HG03039 (cell line): Measurements from ENCODE around the gene SACM1L.
"Not testable (repeated sequence)": the region's sequence is repeated elsewhere in the genome, so short reads cannot be mapped to it uniquely, and the experiment has no call there.

ENCODE experiments used
- ATAC-seq: cut with Tn5 transposase; IDR thresholded peaks from one replicate; pipeline ENCODE4 v1.9.1; 2021; ENCODE audit warnings: mild to moderate bottlenecking, moderate library complexity; ENCODE audit not compliant: unreplicated experiment

The SACM1L gene

DNA sequence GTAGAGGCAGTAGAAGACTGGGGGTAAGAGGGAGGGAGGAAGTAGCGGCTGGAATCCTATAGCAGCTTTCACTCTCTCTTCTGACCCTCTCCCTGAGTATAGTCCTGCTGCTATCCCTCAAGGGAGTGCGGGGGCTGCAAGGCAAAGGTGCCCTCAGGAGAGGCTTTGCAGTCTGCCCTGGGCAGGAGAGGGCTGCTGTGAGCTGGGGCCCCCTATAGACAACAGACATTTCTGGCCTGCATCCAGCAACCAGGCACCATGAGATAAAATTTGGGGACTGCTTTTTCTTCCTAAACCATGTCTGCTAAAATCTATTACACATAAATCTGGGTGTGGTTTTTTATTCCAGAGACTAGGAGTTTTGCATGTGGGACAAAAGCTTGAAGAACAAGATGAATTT, 48.0 kb downstream of the SACM1L start:
- ATAC-seq = no peak

DNA sequence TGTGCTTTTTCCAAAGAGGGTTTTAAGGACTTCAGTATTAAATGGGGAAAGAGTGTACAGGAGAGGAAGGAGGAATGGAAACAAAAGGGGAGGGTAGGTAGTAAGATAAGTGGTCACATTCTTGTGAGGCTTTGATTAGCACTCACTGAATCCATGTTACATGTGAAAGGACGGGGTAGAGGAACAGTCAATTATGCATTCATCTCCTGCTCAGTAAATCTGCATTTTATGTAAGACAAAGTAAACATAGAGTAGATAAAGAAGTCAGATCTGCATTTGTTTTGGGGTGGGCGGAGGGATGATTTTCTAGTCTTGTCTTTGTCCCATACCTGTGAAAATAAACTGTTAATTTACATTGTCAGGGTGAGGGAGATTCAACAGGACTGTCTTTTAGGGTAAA, 50.8 kb downstream of the SACM1L start:
- no peak for ATAC-seq

- ATAC-seq = no peak
Observed at GRCh38 chr3:45741247-45741646, 52.1 kb downstream of the SACM1L start.

GRCh38 chr3:45741742-45742460, 52.7 kb downstream of the SACM1L start:
- no peak for ATAC-seq

- ATAC-seq = no peak
Observed at GRCh38 chr3:45742461-45743089, 53.4 kb downstream of the SACM1L start.

GRCh38 chr3:45746165-45746776, 57.1 kb downstream of the SACM1L start:
- ATAC-seq = no peak

DNA sequence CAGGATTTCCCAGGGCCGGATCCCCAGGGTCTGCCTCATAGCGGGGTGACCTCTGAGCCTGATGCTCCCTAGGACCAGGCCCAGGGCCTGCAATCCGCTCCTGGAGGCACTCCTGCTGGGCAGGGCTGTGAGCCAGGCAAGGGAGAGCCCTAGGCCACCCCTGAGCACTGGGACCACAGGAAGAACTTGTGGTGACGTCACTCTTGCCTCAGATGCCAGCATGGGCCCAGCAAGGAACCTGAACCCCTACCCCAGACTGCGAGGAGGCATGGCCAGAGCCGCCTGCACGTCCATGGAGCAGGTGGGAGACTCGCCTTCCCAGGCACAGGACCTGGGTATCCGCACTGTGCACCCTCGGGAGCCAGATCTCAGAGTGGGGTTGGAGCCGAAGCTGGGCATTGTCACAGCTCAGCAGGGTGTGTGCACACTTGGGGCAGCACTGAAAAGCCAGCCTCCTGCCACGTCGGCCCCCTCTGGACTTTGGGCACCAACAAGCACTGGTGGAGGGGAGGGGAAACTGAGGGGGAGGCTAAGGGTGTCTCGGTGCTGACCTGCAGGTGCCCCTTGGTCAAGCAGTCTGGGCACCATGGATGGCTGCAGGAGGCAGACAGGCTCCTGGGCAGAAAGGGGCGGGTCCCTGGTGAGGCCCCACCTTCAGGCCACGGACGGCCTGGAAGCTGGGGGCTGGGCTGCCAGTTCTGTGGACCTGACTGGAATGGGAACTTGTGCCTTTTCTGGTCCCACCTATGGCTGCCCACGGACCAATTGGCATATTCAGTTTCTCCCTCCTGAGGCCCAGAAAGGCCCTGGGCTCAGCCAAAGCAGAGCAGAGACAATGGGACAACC, 57.8 kb downstream of the SACM1L start:
- no peak for ATAC-seq

DNA sequence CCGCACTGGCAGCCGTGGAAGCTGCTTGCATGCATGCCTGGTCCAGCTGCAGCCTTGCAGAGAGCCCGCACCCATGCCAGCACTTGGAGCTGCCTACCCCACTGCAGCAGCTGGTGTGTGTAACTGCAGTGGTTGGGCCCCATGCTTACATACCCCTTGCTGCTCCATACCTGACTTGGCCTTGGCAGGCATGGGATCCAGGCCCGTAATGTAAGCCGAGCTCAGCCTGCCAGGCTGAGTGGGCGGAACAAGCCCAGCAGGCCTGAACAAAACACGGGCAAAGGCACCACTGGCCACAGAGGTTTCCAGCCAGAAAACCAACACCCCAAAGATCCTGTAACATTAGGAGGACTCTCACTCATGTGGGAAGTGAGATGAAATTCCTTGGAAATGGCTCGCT, 58.9 kb downstream of the SACM1L start:
- ATAC-seq = no peak

DNA sequence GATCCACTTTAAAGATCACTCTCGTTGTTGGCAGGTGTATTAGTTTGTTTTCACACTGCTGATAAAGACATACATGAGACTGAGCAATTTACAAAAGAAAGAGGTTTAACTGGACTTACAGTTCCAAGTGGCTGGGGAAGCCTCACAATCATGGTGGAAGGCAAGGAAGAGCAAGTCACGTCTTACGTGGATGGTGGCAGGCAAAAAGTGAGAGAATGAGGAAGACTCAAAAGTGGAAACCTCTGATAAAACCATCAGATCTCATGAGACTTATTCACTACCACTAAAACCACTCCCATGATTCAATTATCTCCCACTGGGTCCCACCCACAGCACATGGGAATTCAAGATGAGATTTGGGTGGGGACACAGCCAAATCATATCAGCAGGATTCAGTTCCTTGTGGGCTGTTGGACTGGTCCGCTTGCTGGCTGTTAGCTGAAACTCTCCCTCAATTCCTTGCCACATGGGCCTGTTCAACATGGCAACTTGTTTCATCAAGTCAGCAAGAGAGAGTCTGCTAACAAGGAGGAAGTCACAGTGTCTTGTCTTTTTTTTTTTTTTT, 59.9 kb downstream of the SACM1L start:
- ATAC-seq = not testable (repeated sequence)

GRCh38 chr3:45749880-45750279, 60.7 kb downstream of the SACM1L start:
- ATAC-seq = no peak

GRCh38 chr3:45751537-45752242, 62.5 kb downstream of the SACM1L start:
- no peak for ATAC-seq

DNA sequence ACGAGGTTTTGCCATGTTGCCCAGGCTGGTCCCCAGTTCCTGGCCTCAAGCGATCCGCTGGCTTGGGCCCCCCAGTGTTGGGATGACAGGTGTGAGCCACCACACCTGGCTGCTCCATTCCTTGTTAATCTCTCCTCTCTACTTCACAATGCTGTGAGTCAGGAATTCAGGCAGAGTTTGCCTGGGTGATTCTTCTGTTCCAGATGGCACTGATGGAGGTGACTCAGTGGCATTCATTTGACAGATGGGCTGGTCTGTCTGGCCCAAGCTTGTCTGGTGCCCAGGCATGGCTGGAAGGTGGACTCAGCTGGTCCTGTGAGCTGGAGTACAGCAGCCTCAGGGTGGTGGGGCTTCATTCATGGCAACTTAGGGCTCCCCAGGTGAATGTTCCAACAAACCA, 63.9 kb downstream of the SACM1L start:
- ATAC-seq = no peak

DNA sequence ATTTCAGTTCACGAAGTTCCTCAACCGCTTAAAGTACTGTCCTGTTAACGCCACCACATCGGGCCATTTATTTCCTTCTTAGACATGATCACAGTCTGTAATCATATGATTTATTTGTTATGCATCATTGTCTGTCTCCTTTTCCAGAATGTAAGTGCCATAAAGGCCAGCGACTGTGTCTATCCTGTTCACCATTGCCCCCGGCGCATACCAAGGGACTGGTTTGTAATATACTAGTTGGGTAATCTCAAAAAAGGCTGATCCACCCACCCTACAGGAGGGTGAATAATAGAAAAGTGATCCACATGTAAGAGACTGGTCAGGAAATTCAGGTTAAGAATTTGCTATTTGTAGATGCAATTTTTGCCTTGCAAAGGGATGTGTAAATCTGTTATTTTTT, 65.3 kb downstream of the SACM1L start:
- ATAC-seq = no peak

DNA sequence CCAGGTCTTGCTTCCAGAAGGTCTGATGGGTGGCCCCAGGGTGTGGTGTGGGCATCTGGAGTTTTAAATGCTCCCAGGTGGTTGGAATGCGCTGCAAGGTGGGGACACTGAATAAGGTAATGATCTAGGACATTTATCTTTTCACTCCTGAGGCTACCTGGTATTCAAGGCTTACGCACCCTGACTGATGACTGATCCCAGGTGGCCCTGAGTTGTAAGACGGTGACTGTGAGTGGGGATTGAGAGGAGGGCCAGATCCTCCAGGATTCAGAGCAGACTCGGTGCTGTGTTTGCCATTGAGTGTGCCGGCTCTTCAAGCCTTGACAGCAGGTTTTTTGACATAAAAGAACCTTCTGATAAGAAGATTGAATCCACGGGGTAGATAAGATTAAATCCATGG, 66.9 kb downstream of the SACM1L start:
- ATAC-seq = no peak

GRCh38 chr3:45757141-45757540, 67.9 kb downstream of the SACM1L start:
- ATAC-seq = not testable (repeated sequence)

DNA sequence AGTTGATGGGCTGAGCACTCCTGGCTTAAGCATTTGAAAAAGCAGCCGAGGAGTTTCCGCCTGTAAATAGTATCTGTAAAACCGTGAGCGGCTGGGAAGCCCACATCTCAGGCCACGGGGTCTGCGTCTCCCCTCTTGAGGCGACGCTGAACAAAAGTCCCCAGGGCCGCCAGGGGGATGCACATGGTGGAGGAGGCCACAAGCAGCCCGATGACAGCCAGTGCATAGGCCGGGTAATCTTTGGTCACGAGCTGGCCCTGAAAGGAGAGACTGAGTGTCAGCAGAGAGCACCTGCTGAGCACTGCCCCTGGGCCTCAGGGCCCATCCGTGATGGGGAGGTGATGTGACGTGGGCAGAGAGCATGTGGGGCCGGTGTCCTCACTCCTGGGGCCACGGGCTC, 69.7 kb downstream of the SACM1L start:
- ATAC-seq = no peak

DNA sequence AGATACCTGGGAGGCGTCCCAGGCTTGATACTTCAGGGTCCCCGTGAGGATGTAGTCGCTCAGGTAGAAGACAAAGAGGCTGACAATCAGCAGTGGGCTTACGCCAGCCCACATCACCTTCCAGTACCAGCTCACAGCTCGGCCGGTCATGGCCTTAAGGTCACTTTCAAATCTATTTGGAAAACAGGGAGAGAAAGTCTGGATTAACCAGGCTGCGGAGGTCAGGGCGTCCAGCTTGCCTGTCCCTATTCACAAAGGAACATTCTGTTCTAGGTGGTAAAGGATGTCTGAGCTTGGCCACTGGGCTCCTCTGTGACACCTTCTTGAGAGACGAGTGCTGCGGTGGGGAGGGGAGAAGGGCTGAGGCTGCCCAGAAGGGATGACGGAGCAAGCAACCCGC, 70.7 kb downstream of the SACM1L start:
- ATAC-seq = no peak

GRCh38 chr3:45760878-45761711, 71.9 kb downstream of the SACM1L start:
- no peak for ATAC-seq

- ATAC-seq = no peak
Observed at GRCh38 chr3:45761831-45762230, 72.6 kb downstream of the SACM1L start.
